HEK293 (cell line): ENCODE measurements around the gene FRMPD4.

Source experiments
- CTCF ChIA-PET: fragments of 350-600 bp; formaldehyde crosslinking; extraction: SDS; loops from one replicate; lab custom pipeline; 2021; ENCODE audit warnings: antibody characterized with exemption; lab: Yijun Ruan, JAX
- POLR2A ChIA-PET: fragments of 300-600 bp; formaldehyde crosslinking; extraction: SDS; loops from one replicate; lab custom pipeline; 2020; ENCODE audit warnings: antibody characterized with exemption, inconsistent platforms; lab: Yijun Ruan, JAX
- H3K27ac ChIP-seq: fragments of 200-500 bp; sonication (Bioruptor generic); 2 replicates; pipeline ENCODE4 v1.5.1; 2014; ENCODE audit warnings: low read depth, low read length, control low read depth, inconsistent platforms; ENCODE audit errors: extremely low read depth
- H3K36me3 ChIP-seq, 2 experiments: fragments of 200-500 bp in 1 of 2; sonication (Bioruptor generic) in 1 of 2; 1 replicate in 1 of 2; 2 replicates in 1 of 2; pipeline ENCODE4 v1.5.1; 2014 to 2017; ENCODE audit warnings: inconsistent platforms in 2 of 2, low read length in 2 of 2; ENCODE audit not compliant: control insufficient read depth in 2 of 2, insufficient read depth in 1 of 2
- H3K4me1 ChIP-seq: fragments of 200-500 bp; sonication (Bioruptor generic); 2 replicates; pipeline ENCODE4 v1.5.1; 2014; ENCODE audit warnings: mild to moderate bottlenecking, low read length, inconsistent platforms; ENCODE audit not compliant: control insufficient read depth, insufficient read depth
- H3K4me3 ChIP-seq: 2 replicates; pipeline ENCODE4 v1.5.1; 2011; ENCODE audit warnings: low read depth, mild to moderate bottlenecking, control low read depth, low read length, moderate library complexity
- H3K9me3 ChIP-seq: fragments of 200-500 bp; sonication (Bioruptor generic); 2 replicates; pipeline ENCODE4 v1.5.1; 2014; ENCODE audit warnings: low read depth, low read length, inconsistent platforms; ENCODE audit not compliant: control insufficient read depth, insufficient read depth
- CTCF ChIP-seq: fragments of 450-650 bp; formaldehyde crosslinking; IDR thresholded peaks from 2 replicates; pipeline ENCODE4 v1.5.1; 2016; ENCODE audit warnings: missing biosample characterization, missing genetic modification characterization
- GLIS1 ChIP-seq: fragments of 450-650 bp; formaldehyde crosslinking; IDR thresholded peaks from 2 replicates; pipeline ENCODE4 v1.5.1; 2016; ENCODE audit warnings: missing biosample characterization, missing genetic modification characterization
- PRDM10 ChIP-seq: fragments of 450-650 bp; formaldehyde crosslinking; IDR thresholded peaks from 2 replicates; pipeline ENCODE4 v1.5.1; 2016; ENCODE audit warnings: missing biosample characterization, missing genetic modification characterization
- SCRT1 ChIP-seq: fragments of 450-650 bp; formaldehyde crosslinking; IDR thresholded peaks from 2 replicates; pipeline ENCODE4 v1.5.1; 2016; ENCODE audit warnings: missing biosample characterization, missing genetic modification characterization, borderline replicate concordance
- ZBTB21 ChIP-seq: fragments of 450-650 bp; formaldehyde crosslinking; IDR thresholded peaks from 2 replicates; pipeline ENCODE4 v1.5.1; 2017; ENCODE audit warnings: missing biosample characterization, missing genetic modification characterization
- ZNF112 ChIP-seq: fragments of 450-650 bp; formaldehyde crosslinking; IDR thresholded peaks from 2 replicates; pipeline ENCODE4 v1.5.0; 2017; ENCODE audit warnings: missing biosample characterization, missing genetic modification characterization
- ZNF121 ChIP-seq: fragments of 450-650 bp; formaldehyde crosslinking; IDR thresholded peaks from 2 replicates; pipeline ENCODE4 v1.5.1; 2016; ENCODE audit warnings: missing biosample characterization, missing genetic modification characterization
- ZNF138 ChIP-seq: fragments of 450-650 bp; formaldehyde crosslinking; IDR thresholded peaks from 2 replicates; pipeline ENCODE4 v1.5.1; 2016; ENCODE audit warnings: missing biosample characterization, missing genetic modification characterization, borderline replicate concordance
- ZNF2 ChIP-seq: fragments of 450-650 bp; formaldehyde crosslinking; IDR thresholded peaks from 2 replicates; pipeline ENCODE4 v1.5.1; 2016; ENCODE audit warnings: missing biosample characterization, missing genetic modification characterization
- ZNF266 ChIP-seq: fragments of 450-650 bp; formaldehyde crosslinking; IDR thresholded peaks from 2 replicates; pipeline ENCODE4 v1.5.1; 2016; ENCODE audit warnings: missing biosample characterization, missing genetic modification characterization, low read depth
- ZNF514 ChIP-seq: fragments of 450-650 bp; formaldehyde crosslinking; IDR thresholded peaks from 2 replicates; pipeline ENCODE4 v1.5.1; 2016; ENCODE audit warnings: missing biosample characterization, missing genetic modification characterization
- ZNF561 ChIP-seq: fragments of 450-650 bp; IDR thresholded peaks from 2 replicates; pipeline ENCODE4 v1.5.1; 2018; ENCODE audit warnings: missing biosample characterization, missing genetic modification characterization, borderline replicate concordance
- ZNF670 ChIP-seq: fragments of 450-650 bp; formaldehyde crosslinking; IDR thresholded peaks from 2 replicates; pipeline ENCODE4 v1.5.1; 2016; ENCODE audit warnings: missing biosample characterization, missing genetic modification characterization, low read depth
- TF ChIP-seq, protein P1 (sequence below): fragments of 450-650 bp; formaldehyde crosslinking; conservative IDR thresholded peaks from 2 replicates; pipeline ENCODE4 v1.5.1; 2016; ENCODE audit warnings: low read depth, missing biosample characterization, missing genetic modification characterization
- TF ChIP-seq, protein P2 (sequence below): fragments of 450-650 bp; formaldehyde crosslinking; IDR thresholded peaks from 2 replicates; pipeline ENCODE4 v1.5.1; 2016; ENCODE audit warnings: missing biosample characterization, missing genetic modification characterization, borderline replicate concordance

FRMPD4 gene

DNA sequence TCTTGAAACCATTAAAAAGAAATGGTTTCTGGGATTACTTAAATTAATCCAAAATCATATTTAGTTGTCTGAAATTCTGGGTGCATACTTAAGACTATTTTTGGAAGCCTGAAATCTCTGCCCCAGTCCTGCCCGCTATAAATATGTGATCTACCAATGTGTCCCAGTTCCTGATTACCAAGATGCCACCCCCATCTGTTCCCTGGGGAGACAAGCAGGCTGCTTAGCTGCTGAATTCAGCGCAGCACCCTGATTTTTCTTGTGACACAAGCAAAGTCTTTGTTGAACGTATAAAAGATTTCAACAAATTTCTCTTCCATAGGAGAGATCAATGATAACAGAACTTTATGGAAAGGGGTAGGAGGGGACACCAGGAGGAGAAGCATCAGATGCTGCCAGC, 552.4 kb downstream of the FRMPD4 start:
- Histone ChIP-seq H3K4me1 (no peaks in the 10 kb centered on the region; the same call in 1 of the 2 replicates), H3K27ac (no peak overlapping the region), H3K4me3 (no peak overlapping the region), H3K36me3 (no peaks in the 10 kb centered on the region; a peak in 2 of 3 replicates), H3K9me3 (no peaks in the 10 kb centered on the region)
- TF ChIP-seq ZNF670 (tag by site-specific recombination), result no peak
- no peak for TF ChIP-seq ZNF121
- TF ChIP-seq ZNF112, result no peak
- ChIA-PET CTCF (no interaction called here), POLR2A (no interaction called here)

- H3K9me3 ChIP-seq, result no peaks in the 10 kb centered on the region
- H3K36me3 ChIP-seq, result no peaks in the 10 kb centered on the region; a peak in 1 of 3 replicates
- POLR2A ChIA-PET, result interaction anchor here (0.7 kb wide), 1 partner anchor 244 kb away, joined by 3 read pairs; no protein-coding TSS in a partner anchor
- H3K4me3 ChIP-seq, result no peak overlapping the region
- CTCF ChIA-PET, result interaction anchor here (1.0 to 2.4 kb wide), 3 partner anchors 8 to 101 kb away, joined by 3 to 12 read pairs (median 3); no protein-coding TSS in a partner anchor
- H3K4me1 ChIP-seq, result no peaks in the 10 kb centered on the region; the same call in 1 of the 2 replicates
- TF ChIP-seq GLIS1 (tag by site-specific recombination), result peak; percentile 60
- no peak for TF ChIP-seq ZNF561 (tag by site-specific recombination)
- H3K27ac ChIP-seq, result no peak overlapping the region
These were observed 555.5 kb downstream of the FRMPD4 start for GRCh38 chrX:12693754-12694153.

DNA sequence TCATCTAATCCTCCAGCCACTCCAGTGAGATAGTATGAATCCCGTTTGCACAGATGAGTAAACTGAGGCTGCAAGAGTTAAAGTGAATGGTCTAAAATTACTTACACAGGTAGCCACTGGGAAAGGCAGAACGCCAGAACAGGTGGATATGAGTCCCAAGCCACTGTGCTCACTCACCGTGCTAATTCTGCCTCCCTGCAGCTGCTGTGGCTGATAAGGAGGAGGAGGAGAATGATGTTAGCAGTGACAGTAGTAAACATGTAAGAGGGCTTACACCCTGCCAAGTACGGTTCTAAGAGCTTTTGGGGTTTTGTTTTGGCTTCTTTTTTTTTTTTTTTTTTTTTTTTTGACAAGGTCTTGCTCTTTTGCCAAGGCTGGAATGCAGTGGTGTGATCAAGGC, 562.5 kb downstream of the FRMPD4 start:
- ChIA-PET CTCF (interaction anchor here (0.5 to 2.7 kb wide), 13 partner anchors 8 to 1331 kb away, joined by 3 to 17 read pairs (median 4); no protein-coding TSS in a partner anchor), POLR2A (no interaction called here)
- Histone ChIP-seq H3K27ac (no peak overlapping the region), H3K4me1 (no peaks in the 10 kb centered on the region), H3K4me3 (no peak overlapping the region), H3K36me3 (no peaks in the 10 kb centered on the region; a peak in 1 of 3 replicates), H3K9me3 (no peaks in the 10 kb centered on the region)
- TF ChIP-seq, protein P1, sequence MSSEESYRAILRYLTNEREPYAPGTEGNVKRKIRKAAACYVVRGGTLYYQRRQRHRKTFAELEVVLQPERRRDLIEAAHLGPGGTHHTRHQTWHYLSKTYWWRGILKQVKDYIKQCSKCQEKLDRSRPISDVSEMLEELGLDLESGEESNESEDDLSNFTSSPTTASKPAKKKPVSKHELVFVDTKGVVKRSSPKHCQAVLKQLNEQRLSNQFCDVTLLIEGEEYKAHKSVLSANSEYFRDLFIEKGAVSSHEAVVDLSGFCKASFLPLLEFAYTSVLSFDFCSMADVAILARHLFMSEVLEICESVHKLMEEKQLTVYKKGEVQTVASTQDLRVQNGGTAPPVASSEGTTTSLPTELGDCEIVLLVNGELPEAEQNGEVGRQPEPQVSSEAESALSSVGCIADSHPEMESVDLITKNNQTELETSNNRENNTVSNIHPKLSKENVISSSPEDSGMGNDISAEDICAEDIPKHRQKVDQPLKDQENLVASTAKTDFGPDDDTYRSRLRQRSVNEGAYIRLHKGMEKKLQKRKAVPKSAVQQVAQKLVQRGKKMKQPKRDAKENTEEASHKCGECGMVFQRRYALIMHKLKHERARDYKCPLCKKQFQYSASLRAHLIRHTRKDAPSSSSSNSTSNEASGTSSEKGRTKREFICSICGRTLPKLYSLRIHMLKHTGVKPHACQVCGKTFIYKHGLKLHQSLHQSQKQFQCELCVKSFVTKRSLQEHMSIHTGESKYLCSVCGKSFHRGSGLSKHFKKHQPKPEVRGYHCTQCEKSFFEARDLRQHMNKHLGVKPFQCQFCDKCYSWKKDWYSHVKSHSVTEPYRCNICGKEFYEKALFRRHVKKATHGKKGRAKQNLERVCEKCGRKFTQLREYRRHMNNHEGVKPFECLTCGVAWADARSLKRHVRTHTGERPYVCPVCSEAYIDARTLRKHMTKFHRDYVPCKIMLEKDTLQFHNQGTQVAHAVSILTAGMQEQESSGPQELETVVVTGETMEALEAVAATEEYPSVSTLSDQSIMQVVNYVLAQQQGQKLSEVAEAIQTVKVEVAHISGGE, result no peak
- TF ChIP-seq ZNF266 (tag by site-specific recombination) (no peak), PRDM10 (tag by site-specific recombination) (no peak)

DNA sequence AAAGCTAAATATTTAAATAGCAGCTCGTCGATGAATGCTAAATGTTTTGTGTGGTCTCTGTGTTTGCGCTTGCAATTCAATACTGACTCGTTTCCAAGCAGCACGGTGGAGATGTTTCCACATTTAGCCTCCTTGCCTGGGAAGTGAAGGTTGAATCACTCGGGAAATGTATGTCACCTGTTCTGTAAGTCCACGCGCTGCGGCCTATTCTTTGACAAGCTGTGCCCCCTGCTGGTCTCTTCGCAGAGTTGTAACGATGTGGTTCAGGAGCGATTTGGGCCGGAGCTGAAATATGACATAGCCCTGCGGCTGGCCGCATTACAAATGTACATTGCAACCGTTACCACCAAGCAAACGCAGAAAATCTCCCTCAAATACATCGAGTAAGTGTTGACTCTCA, 563.4 kb downstream of the FRMPD4 start:
- H3K4me3 ChIP-seq, result no peak overlapping the region
- no peaks in the 10 kb centered on the region for H3K36me3 ChIP-seq
- POLR2A ChIA-PET, result no interaction called here
- no peaks in the 10 kb centered on the region for H3K4me1 ChIP-seq
- CTCF ChIA-PET, result interaction anchor here (0.6 to 2.7 kb wide), 45 partner anchors 9 to 1462 kb away, joined by 3 to 17 read pairs (median 4); no protein-coding TSS in a partner anchor
- H3K27ac ChIP-seq, result no peak overlapping the region
- no peaks in the 10 kb centered on the region for H3K9me3 ChIP-seq
- TF ChIP-seq ZNF514 (tag by site-specific recombination) (no peak), CTCF (tag by site-specific recombination) (0 out of 2 replicates have a peak, but pooled peaks have one; percentile 7), ZBTB21 (tag by site-specific recombination) (no peak), SCRT1 (tag by site-specific recombination) (0 out of 2 replicates have a peak, but pooled peaks have one; percentile 20), ZNF2 (tag by site-specific recombination) (0 out of 2 replicates have a peak, but pooled peaks have one; percentile 59), ZNF138 (no peak)
- TF ChIP-seq, protein P2, sequence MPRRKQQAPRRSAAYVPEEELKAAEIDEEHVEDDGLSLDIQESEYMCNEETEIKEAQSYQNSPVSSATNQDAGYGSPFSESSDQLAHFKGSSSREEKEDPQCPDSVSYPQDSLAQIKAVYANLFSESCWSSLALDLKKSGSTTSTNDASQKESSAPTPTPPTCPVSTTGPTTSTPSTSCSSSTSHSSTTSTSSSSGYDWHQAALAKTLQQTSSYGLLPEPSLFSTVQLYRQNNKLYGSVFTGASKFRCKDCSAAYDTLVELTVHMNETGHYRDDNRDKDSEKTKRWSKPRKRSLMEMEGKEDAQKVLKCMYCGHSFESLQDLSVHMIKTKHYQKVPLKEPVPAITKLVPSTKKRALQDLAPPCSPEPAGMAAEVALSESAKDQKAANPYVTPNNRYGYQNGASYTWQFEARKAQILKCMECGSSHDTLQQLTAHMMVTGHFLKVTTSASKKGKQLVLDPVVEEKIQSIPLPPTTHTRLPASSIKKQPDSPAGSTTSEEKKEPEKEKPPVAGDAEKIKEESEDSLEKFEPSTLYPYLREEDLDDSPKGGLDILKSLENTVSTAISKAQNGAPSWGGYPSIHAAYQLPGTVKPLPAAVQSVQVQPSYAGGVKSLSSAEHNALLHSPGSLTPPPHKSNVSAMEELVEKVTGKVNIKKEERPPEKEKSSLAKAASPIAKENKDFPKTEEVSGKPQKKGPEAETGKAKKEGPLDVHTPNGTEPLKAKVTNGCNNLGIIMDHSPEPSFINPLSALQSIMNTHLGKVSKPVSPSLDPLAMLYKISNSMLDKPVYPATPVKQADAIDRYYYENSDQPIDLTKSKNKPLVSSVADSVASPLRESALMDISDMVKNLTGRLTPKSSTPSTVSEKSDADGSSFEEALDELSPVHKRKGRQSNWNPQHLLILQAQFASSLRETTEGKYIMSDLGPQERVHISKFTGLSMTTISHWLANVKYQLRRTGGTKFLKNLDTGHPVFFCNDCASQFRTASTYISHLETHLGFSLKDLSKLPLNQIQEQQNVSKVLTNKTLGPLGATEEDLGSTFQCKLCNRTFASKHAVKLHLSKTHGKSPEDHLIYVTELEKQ (tag by site-specific recombination), result no peak
